ENCODE data around the gene MTMR12. TPM values are rescaled to one million over a fixed set of nuclear protein-coding genes. Genes with fewer than 3 reads are reported as not detected.

The MTMR12 gene
- total and polyA plus RNA-seq, 10 donors, result 6.8 to 42.2 (median 27.9) TPM

DNA sequence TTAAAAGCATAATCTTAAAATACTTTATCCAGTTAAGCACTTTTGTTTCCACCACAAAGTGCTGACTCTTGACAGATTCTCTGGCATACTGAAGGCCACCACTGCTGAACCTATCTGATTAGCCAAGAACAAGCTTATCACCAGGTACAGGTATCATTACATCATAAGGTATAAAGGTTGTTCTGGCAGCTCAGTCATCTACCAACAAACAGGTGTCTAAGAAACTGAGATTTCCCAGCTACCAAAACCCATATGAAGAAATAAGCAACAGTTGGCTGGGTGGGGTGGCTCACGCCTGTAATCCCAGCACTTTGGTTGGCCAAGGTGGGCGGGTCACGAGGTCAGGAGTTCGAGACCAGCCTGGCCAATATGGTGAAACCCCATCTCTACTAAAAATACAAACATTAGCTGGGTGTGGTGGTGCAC, 5.0 kb downstream of the MTMR12 start:
- Histone ChIP-seq H3K27ac (no peak overlapping the region), H3K9me3 (no peaks in the 10 kb centered on the region), H3K36me3 (no peaks in the 10 kb centered on the region), H3K4me3 (no peak overlapping the region), H3K4me1 (peaks cover 19 to 93% (median 51%) of the 10 kb centered on the region in 6 donors), H3K27me3 (replicated peaks in 1 of 7) (no peaks in the 10 kb centered on the region)
- WGBS, 5 donors, result 87 to 93% (median 91%) methylated on average over 4 of the region's 4 CpGs
- intact Hi-C loops (cut with DNase I; ENCODE audit: low total_unique reads), result no loop called here
- TF ChIP-seq, protein P1, sequence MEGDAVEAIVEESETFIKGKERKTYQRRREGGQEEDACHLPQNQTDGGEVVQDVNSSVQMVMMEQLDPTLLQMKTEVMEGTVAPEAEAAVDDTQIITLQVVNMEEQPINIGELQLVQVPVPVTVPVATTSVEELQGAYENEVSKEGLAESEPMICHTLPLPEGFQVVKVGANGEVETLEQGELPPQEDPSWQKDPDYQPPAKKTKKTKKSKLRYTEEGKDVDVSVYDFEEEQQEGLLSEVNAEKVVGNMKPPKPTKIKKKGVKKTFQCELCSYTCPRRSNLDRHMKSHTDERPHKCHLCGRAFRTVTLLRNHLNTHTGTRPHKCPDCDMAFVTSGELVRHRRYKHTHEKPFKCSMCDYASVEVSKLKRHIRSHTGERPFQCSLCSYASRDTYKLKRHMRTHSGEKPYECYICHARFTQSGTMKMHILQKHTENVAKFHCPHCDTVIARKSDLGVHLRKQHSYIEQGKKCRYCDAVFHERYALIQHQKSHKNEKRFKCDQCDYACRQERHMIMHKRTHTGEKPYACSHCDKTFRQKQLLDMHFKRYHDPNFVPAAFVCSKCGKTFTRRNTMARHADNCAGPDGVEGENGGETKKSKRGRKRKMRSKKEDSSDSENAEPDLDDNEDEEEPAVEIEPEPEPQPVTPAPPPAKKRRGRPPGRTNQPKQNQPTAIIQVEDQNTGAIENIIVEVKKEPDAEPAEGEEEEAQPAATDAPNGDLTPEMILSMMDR (IDR thresholded peaks at IDR 0.05 in 8 of 11, conservative IDR thresholded peaks at IDR 0.05 in 3 of 11), result no peak
- TF ChIP-seq POLR2AphosphoS5 (IDR thresholded peaks at IDR 0.05), result no peak
- no peak for TF ChIP-seq POLR2A (IDR thresholded peaks at IDR 0.05)
- no peak for DNase-seq

DNA sequence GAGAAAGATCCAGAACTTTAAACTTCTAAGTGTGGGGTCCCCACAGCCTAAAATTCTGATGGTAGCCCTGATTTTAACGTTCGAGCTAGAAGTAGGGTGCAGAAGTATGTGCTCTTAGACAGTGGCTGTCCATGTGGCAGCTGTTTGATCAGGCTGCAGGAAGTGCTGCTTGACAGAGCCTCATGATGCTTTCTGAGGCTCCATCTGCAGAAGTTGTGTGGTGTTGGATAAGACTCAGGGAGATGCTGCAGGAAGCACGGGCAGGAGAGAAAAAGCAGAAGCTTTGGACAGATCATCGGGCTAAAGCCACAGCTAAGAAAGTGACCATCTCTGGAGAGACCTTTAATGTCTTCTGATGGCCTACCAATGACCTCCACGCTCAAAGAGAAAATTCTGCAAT, 8.1 kb downstream of the MTMR12 start:
- Histone ChIP-seq H3K9me3 (no peaks in the 10 kb centered on the region), H3K27ac (no peak overlapping the region), H3K27me3 (replicated peaks in 1 of 7) (no peaks in the 10 kb centered on the region), H3K4me3 (no peak overlapping the region), H3K36me3 (peaks cover 0 to 10% (median 0%) of the 10 kb centered on the region in 6 donors), H3K4me1 (peaks cover 5 to 97% (median 38%) of the 10 kb centered on the region in 6 donors)
- intact Hi-C loops (cut with DNase I; ENCODE audit: low total_unique reads), result no loop called here
- no peak for DNase-seq
- WGBS, 5 donors, result 36 to 54% (median 43%) methylated on average over 5 of the region's 5 CpGs
- TF ChIP-seq POLR2AphosphoS5 (IDR thresholded peaks at IDR 0.05) (no peak), POLR2A (IDR thresholded peaks at IDR 0.05) (no peak)
- TF ChIP-seq, protein P1 (IDR thresholded peaks at IDR 0.05 in 8 of 11, conservative IDR thresholded peaks at IDR 0.05 in 3 of 11), result no peak

DNA sequence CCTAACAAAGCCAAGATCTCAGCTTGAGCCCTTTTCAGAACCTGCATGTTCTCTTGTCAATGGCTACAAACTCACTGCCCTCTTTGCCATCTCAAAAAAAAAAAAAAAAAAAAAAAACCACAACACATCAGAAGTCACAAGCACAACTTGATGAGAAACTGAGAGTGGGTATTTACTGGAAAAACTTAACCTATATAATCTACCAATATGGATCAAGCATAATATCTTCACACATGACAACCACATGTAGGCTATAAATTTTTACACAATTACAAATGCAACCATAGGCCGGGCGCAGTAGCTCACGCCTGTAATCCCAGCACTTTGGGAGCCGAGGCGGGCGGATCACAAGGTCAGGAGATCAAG, 9.0 kb downstream of the MTMR12 start:
- 93 to 99% (median 96%) methylated on average over 6 of the region's 6 CpGs for WGBS, 5 donors
- Histone ChIP-seq H3K27me3 (replicated peaks in 1 of 7) (no peaks in the 10 kb centered on the region), H3K9me3 (no peaks in the 10 kb centered on the region), H3K36me3 (peaks cover 0 to 13% (median 0%) of the 10 kb centered on the region in 6 donors), H3K4me1 (peaks cover 0 to 97% (median 35%) of the 10 kb centered on the region in 6 donors), H3K27ac (no peak overlapping the region), H3K4me3 (no peak overlapping the region)
- DNase-seq, result no peak
- intact Hi-C loops (cut with DNase I; ENCODE audit: low total_unique reads), result no loop called here
- TF ChIP-seq, protein P1 (IDR thresholded peaks at IDR 0.05 in 8 of 11, conservative IDR thresholded peaks at IDR 0.05 in 3 of 11), result no peak
- TF ChIP-seq POLR2A (IDR thresholded peaks at IDR 0.05), result no peak
- no peak for TF ChIP-seq POLR2AphosphoS5 (IDR thresholded peaks at IDR 0.05)

DNA sequence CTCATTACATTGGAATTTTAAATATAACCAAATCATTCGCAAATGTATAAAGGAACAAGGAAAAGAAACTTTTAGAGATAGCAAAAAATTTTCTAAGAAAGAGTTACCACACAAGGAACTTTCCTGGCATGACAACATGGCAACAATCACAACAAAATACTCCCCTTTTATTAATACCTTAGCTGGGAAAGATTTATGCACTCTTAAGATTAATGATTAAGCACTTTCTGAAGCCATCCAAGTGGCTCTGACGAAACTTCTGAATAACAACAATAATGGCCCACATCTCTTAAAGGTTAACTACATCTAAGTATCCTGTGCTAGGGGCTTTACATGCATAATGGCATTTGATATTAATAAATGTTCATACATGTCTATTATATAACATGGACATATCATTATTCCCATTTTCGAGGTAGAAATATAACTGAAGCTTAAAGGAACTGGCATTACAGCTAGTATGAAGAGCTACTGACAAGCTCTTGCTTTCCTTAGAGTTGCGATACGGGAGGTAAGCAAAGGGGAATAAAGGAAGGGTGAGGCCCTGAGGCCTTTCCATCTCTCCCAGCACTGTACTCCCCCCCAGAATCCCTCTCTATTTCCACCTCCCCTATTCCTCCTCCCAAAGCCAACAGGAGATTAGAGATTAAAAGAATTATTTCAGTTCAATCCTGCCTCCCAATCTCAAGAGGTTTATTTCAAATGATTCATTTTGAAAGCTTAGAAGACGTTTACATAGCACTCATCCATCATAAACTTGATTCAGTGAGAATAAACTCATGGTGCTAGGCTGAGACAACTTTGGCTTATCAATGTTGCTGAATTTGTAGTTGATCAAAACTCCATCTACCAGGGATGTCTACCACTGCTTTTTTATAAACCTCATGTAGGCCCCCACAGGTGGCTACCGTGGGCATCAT, 9.6 kb downstream of the MTMR12 start:
- Histone ChIP-seq H3K4me1 (peaks cover 4 to 97% (median 35%) of the 10 kb centered on the region in 6 donors), H3K4me3 (no peak overlapping the region), H3K27ac (no peak overlapping the region), H3K9me3 (no peaks in the 10 kb centered on the region), H3K27me3 (replicated peaks in 1 of 7) (no peaks in the 10 kb centered on the region), H3K36me3 (peaks cover 0 to 13% (median 0%) of the 10 kb centered on the region in 6 donors)
- intact Hi-C loops (cut with DNase I; ENCODE audit: low total_unique reads), result no loop called here
- no peak for DNase-seq
- TF ChIP-seq, protein P1 (IDR thresholded peaks at IDR 0.05 in 8 of 11, conservative IDR thresholded peaks at IDR 0.05 in 3 of 11), result no peak
- TF ChIP-seq POLR2AphosphoS5 (IDR thresholded peaks at IDR 0.05), result no peak
- no peak for TF ChIP-seq POLR2A (IDR thresholded peaks at IDR 0.05)
- 83 to 87% (median 85%) methylated on average over 7 of the region's 7 CpGs for WGBS, 5 donors
